GM12878 (cell line): ENCODE measurements around the gene GPR119. TPM values are rescaled to one million over a fixed set of nuclear protein-coding genes. Genes with fewer than 3 reads are reported as not detected.

Experiments used
- ATAC-seq: fragments of 200-7000 bp; cut with Tn5 transposase; 3 replicates; pipeline ENCODE4 v1.9.1; 2020; ENCODE audit warnings: mild to moderate bottlenecking, moderate library complexity
- BruUV-seq: library from RNA; stranded (reverse); fragments of 400-500 nt; replicated peaks from 2 replicates; lab custom pipeline; 2021; lab: Mats Ljungman, UMichigan
- CTCF ChIA-PET: fragments of 300-600 bp; sonication (Branson Sonifier 250); formaldehyde crosslinking; extraction: SDS; loops from one replicate; lab custom pipeline; 2021; ENCODE audit warnings: inconsistent platforms; lab: Yijun Ruan, JAX
- POLR2A ChIA-PET: fragments of 350-600 bp; formaldehyde crosslinking; extraction: SDS; loops from one replicate; lab custom pipeline; 2021; ENCODE audit warnings: inconsistent platforms; lab: Charles Lee
- RAD21 ChIA-PET: fragments of 300-600 bp; sonication (Branson Sonifier 250); formaldehyde crosslinking; loops from one replicate; lab custom pipeline; 2023; ENCODE audit warnings: antibody characterized with exemption; ENCODE audit not compliant: unreplicated experiment; lab: Charles Lee
- SMC1A ChIA-PET: fragments of 300-600 bp; sonication (Branson Sonifier 250); formaldehyde crosslinking; loops from one replicate; lab custom pipeline; 2023; ENCODE audit not compliant: unreplicated experiment, uncharacterized antibody; lab: Charles Lee
- DNase-seq: peaks from one replicate; pipeline ENCODE4 v3.0.0-alpha.2; 2011; ENCODE audit warnings: low read depth, low spot score
- FAIRE-seq: peaks from 3 replicates; lab custom pipeline; 2011; peaks lifted over from hg19 to GRCh38; lab: Jason Lieb, UNC
- H2AFZ ChIP-seq: 2 replicates; pipeline ENCODE4 v1.6.0; 2011; ENCODE audit warnings: low read depth, low read length, control low read depth; ENCODE audit not compliant: control insufficient read depth
- H3K27ac ChIP-seq: 2 replicates; pipeline ENCODE4 v1.5.1; 2011; ENCODE audit warnings: control low read depth; ENCODE audit not compliant: control insufficient read depth, insufficient read depth
- H3K27me3 ChIP-seq, 2 experiments: replicated peaks in 1 of 2; 2 replicates each; pipeline versions ENCODE4 v1.6.0 to v1.6.1; 2011; ENCODE audit warnings: low read length in 1 of 2; ENCODE audit not compliant: control insufficient read depth in 2 of 2, insufficient read depth in 2 of 2
- H3K36me3 ChIP-seq, 2 experiments: 2 replicates each; pipeline ENCODE4 v1.5.1; 2011; ENCODE audit warnings: low read length in 1 of 2; ENCODE audit not compliant: control insufficient read depth in 2 of 2, insufficient read depth in 2 of 2
- H3K4me1 ChIP-seq: 2 replicates; pipeline ENCODE4 v1.6.1; 2011; ENCODE audit warnings: mild to moderate bottlenecking, low read length, moderate library complexity, mixed read lengths; ENCODE audit not compliant: control insufficient read depth, insufficient read depth
- H3K4me2 ChIP-seq: 2 replicates; pipeline ENCODE4 v1.6.0; 2011; ENCODE audit warnings: control low read depth; ENCODE audit not compliant: control insufficient read depth, insufficient read depth
- H3K4me3 ChIP-seq: fragments of 200-600 bp; sonication (generic); 2 replicates; pipeline ENCODE4 v1.5.1; 2016
- H3K79me2 ChIP-seq: 2 replicates; pipeline ENCODE4 v1.6.0; 2011; ENCODE audit warnings: low read length; ENCODE audit not compliant: control insufficient read depth, insufficient read depth
- H3K9ac ChIP-seq: 2 replicates; pipeline ENCODE4 v1.8.0; 2011; ENCODE audit warnings: low read length, control low read depth, mixed read lengths; ENCODE audit not compliant: control insufficient read depth, insufficient read depth
- H3K9me3 ChIP-seq: replicated peaks from 3 replicates; pipeline ENCODE4 v1.5.1; 2011; ENCODE audit warnings: mild to moderate bottlenecking, low read length; ENCODE audit not compliant: control insufficient read depth, insufficient read depth
- H4K20me1 ChIP-seq: 2 replicates; pipeline ENCODE4 v1.6.0; 2011; ENCODE audit not compliant: control insufficient read depth, insufficient read depth
- ATF2 ChIP-seq: IDR thresholded peaks from 2 replicates; pipeline ENCODE4 v1.6.1; 2012; ENCODE audit warnings: low read length, inconsistent platforms
- EED ChIP-seq: sonication (generic); IDR thresholded peaks from 2 replicates; pipeline ENCODE4 v1.6.1; 2016; ENCODE audit warnings: antibody characterized with exemption, low read depth
- NFYB ChIP-seq: IDR thresholded peaks from 2 replicates; pipeline ENCODE4 v1.6.1; 2011; ENCODE audit warnings: low read depth, mild to moderate bottlenecking, low read length, improper control_type of control experiment, moderate library complexity; ENCODE audit not compliant: insufficient read depth
- POLR2AphosphoS5 ChIP-seq: IDR thresholded peaks from 2 replicates; pipeline ENCODE4 v1.6.1; 2011; ENCODE audit warnings: mild to moderate bottlenecking, low read length, inconsistent platforms
- TCF3 ChIP-seq: IDR thresholded peaks from 2 replicates; pipeline ENCODE4 v1.6.1; 2012; ENCODE audit warnings: low read depth, mild to moderate bottlenecking, low read length, borderline replicate concordance; ENCODE audit not compliant: insufficient read depth
- WGBS: methylation state at CpG from one replicate; pipeline ENCODE4 v1.1.6; 2016; ENCODE audit warnings: low lambda C conversion rate; ENCODE audit not compliant: insufficient replicate concordance, insufficient coverage; ENCODE audit errors: missing lambda C conversion rate; 5-methylcytosine and 5-hydroxymethylcytosine counted together
- in situ Hi-C: fragments of 300-500 bp; cut with MboI; formaldehyde crosslinking; loops from 9 replicates; pipeline ENCODE4 v1.14.3; 2018; ENCODE audit warnings: mixed read lengths
- intact Hi-C: fragments of 100-400 bp; cut with micrococcal nuclease; formaldehyde crosslinking; loops from one replicate; pipeline ENCODE4 v1.14.2; 2022; ENCODE audit not compliant: unreplicated experiment
- polyA plus RNA-seq, 11 experiments: library from polyadenylated mRNA; depleted of rRNA in 4 of 11; unstranded in 6 of 11; stranded (reverse) in 5 of 11; fragments of >200 nt; fragmentation: Nextera tagmentation in 4 of 11; fragmentation: Illumina TruSeq in 1 of 11; extraction: Ambion mirVana in 4 of 11; extraction: Trizol in 1 of 11; gene quantifications; 1 replicate in 1 of 11; 2 replicates in 10 of 11; pipeline versions ENCODE4 v1.2.1 to v1.2.3, GENCODE V29; 2011 to 2016; ENCODE audit warnings: inconsistent platforms in 2 of 11, missing spikeins in 2 of 11, low read depth in 1 of 11
- total RNA-seq, 4 experiments: library from RNA; depleted of rRNA in 3 of 4; stranded (reverse); fragments of >200 nt in 3 of 4; fragmentation: Illumina TruSeq in 1 of 4; extraction: Trizol in 1 of 4; gene quantifications; 2 replicates each; pipeline versions ENCODE4 v1.2.1 to v1.2.3, GENCODE V29; 2013 to 2021
- TF ChIP-seq, protein P1 (sequence below): fragments of 450-650 bp; formaldehyde crosslinking; IDR thresholded peaks from 2 replicates; pipeline ENCODE4 v1.4.0; 2020; ENCODE audit warnings: mild to moderate bottlenecking, moderate library complexity
- TF ChIP-seq, protein P2 (sequence below): fragments of 450-650 bp; formaldehyde crosslinking; IDR thresholded peaks from 2 replicates; pipeline ENCODE4 v1.4.0; 2022; ENCODE audit warnings: mild to moderate bottlenecking, moderate library complexity
- TF ChIP-seq, protein P3 (sequence below): IDR thresholded peaks from 2 replicates; pipeline ENCODE4 v1.6.1; 2011; ENCODE audit warnings: borderline replicate concordance, low read depth, mild to moderate bottlenecking, moderate library complexity, low read length; ENCODE audit not compliant: insufficient read depth, poor library complexity, severe bottlenecking
- TF ChIP-seq, protein P4 (sequence below): fragments of 450-650 bp; IDR thresholded peaks from 2 replicates; pipeline ENCODE4 v1.6.1; 2017; ENCODE audit warnings: mild to moderate bottlenecking, moderate library complexity

The GPR119 gene
- total and polyA plus RNA-seq, 10 of the 15 experiments (the other 5 are each of a cell fraction or from before 2014, with no cell fraction given) = not detected

GRCh38 chrX:130426531-130426930 lies 41.1 kb upstream of the GPR119 start:
- Histone ChIP-seq H3K9me3 (no peaks in the 10 kb centered on the region; the same call in 2 of the 3 replicates), H3K9ac (no peak overlapping the region), H3K4me3 (no peak overlapping the region), H3K36me3 (no peaks in the 10 kb centered on the region), H3K27ac (no peak overlapping the region), H2AFZ (no peak overlapping the region), H3K4me1 (no peaks in the 10 kb centered on the region), H3K79me2 (no peaks in the 10 kb centered on the region), H3K4me2 (no peak overlapping the region), H4K20me1 (no peaks in the 10 kb centered on the region), H3K27me3 (no peaks in the 10 kb centered on the region)
- DNase-seq (no peak), ATAC-seq (no peak), FAIRE-seq (no peak)
- 32% methylated on average over 6 of the region's 6 CpGs for WGBS
- no TSS peak for BruUV-seq
- intact Hi-C loops (no loop called here), in situ Hi-C loops (no loop called here)
- CTCF ChIA-PET = no interaction called here
- RAD21 ChIA-PET = no interaction called here
- POLR2A ChIA-PET = no interaction called here
- SMC1A ChIA-PET = no interaction called here
- TF ChIP-seq TCF3 (no peak), POLR2AphosphoS5 (no peak), ATF2 (no peak), EED (no peak), NFYB (no peak)
- TF ChIP-seq, protein P1, sequence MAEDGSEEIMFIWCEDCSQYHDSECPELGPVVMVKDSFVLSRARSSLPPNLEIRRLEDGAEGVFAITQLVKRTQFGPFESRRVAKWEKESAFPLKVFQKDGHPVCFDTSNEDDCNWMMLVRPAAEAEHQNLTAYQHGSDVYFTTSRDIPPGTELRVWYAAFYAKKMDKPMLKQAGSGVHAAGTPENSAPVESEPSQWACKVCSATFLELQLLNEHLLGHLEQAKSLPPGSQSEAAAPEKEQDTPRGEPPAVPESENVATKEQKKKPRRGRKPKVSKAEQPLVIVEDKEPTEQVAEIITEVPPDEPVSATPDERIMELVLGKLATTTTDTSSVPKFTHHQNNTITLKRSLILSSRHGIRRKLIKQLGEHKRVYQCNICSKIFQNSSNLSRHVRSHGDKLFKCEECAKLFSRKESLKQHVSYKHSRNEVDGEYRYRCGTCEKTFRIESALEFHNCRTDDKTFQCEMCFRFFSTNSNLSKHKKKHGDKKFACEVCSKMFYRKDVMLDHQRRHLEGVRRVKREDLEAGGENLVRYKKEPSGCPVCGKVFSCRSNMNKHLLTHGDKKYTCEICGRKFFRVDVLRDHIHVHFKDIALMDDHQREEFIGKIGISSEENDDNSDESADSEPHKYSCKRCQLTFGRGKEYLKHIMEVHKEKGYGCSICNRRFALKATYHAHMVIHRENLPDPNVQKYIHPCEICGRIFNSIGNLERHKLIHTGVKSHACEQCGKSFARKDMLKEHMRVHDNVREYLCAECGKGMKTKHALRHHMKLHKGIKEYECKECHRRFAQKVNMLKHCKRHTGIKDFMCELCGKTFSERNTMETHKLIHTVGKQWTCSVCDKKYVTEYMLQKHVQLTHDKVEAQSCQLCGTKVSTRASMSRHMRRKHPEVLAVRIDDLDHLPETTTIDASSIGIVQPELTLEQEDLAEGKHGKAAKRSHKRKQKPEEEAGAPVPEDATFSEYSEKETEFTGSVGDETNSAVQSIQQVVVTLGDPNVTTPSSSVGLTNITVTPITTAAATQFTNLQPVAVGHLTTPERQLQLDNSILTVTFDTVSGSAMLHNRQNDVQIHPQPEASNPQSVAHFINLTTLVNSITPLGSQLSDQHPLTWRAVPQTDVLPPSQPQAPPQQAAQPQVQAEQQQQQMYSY (CRISPR knock-in tag) = no peak
- TF ChIP-seq, protein P2, sequence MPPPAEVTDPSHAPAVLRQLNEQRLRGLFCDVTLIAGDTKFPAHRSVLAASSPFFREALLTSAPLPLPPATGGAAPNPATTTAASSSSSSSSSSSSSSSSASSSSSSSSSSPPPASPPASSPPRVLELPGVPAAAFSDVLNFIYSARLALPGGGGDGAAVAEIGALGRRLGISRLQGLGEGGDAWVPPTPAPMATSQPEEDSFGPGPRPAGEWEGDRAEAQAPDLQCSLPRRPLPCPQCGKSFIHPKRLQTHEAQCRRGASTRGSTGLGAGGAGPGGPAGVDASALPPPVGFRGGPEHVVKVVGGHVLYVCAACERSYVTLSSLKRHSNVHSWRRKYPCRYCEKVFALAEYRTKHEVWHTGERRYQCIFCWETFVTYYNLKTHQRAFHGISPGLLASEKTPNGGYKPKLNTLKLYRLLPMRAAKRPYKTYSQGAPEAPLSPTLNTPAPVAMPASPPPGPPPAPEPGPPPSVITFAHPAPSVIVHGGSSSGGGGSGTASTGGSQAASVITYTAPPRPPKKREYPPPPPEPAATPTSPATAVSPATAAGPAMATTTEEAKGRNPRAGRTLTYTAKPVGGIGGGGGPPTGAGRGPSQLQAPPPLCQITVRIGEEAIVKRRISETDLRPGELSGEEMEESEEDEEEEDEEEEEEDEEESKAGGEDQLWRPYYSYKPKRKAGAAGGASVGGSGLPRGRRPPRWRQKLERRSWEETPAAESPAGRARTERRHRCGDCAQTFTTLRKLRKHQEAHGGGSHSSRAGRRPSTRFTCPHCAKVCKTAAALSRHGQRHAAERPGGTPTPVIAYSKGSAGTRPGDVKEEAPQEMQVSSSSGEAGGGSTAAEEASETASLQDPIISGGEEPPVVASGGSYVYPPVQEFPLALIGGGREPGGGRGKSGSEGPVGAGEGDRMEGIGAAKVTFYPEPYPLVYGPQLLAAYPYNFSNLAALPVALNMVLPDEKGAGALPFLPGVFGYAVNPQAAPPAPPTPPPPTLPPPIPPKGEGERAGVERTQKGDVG = no peak
- TF ChIP-seq, protein P3, sequence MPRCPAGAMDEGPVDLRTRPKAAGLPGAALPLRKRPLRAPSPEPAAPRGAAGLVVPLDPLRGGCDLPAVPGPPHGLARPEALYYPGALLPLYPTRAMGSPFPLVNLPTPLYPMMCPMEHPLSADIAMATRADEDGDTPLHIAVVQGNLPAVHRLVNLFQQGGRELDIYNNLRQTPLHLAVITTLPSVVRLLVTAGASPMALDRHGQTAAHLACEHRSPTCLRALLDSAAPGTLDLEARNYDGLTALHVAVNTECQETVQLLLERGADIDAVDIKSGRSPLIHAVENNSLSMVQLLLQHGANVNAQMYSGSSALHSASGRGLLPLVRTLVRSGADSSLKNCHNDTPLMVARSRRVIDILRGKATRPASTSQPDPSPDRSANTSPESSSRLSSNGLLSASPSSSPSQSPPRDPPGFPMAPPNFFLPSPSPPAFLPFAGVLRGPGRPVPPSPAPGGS = no peak
- TF ChIP-seq, protein P4, sequence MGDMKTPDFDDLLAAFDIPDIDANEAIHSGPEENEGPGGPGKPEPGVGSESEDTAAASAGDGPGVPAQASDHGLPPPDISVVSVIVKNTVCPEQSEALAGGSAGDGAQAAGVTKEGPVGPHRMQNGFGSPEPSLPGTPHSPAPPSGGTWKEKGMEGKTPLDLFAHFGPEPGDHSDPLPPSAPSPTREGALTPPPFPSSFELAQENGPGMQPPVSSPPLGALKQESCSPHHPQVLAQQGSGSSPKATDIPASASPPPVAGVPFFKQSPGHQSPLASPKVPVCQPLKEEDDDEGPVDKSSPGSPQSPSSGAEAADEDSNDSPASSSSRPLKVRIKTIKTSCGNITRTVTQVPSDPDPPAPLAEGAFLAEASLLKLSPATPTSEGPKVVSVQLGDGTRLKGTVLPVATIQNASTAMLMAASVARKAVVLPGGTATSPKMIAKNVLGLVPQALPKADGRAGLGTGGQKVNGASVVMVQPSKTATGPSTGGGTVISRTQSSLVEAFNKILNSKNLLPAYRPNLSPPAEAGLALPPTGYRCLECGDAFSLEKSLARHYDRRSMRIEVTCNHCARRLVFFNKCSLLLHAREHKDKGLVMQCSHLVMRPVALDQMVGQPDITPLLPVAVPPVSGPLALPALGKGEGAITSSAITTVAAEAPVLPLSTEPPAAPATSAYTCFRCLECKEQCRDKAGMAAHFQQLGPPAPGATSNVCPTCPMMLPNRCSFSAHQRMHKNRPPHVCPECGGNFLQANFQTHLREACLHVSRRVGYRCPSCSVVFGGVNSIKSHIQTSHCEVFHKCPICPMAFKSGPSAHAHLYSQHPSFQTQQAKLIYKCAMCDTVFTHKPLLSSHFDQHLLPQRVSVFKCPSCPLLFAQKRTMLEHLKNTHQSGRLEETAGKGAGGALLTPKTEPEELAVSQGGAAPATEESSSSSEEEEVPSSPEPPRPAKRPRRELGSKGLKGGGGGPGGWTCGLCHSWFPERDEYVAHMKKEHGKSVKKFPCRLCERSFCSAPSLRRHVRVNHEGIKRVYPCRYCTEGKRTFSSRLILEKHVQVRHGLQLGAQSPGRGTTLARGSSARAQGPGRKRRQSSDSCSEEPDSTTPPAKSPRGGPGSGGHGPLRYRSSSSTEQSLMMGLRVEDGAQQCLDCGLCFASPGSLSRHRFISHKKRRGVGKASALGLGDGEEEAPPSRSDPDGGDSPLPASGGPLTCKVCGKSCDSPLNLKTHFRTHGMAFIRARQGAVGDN = no peak
